Panc1 (cell line): ENCODE measurements around the gene EMILIN3.

Experiments
- CTCF ChIP-seq: fragments of 450-650 bp; IDR thresholded peaks from 2 replicates; pipeline ENCODE4 v1.5.1; 2017; ENCODE audit warnings: mild to moderate bottlenecking
- POLR2AphosphoS5 ChIP-seq: IDR thresholded peaks from 2 replicates; pipeline ENCODE4 v1.6.1; 2012; ENCODE audit warnings: mild to moderate bottlenecking, low read depth, low read length, moderate library complexity
- TCF7L2 ChIP-seq: IDR thresholded peaks from 2 replicates; pipeline ENCODE4 v1.6.1; 2011; ENCODE audit warnings: mild to moderate bottlenecking, low read depth, low read length, inconsistent platforms

- TF ChIP-seq CTCF, result no peak
- no peak for TF ChIP-seq POLR2AphosphoS5
- no peak for TF ChIP-seq TCF7L2
Measured at GRCh38 chr20:41342474-41343464, 23.8 kb downstream of the EMILIN3 start.
